HEK293T (cell line): Measurements from ENCODE around the gene ZCCHC7.

Source experiments
- ARNT ChIP-seq: fragments of 450-650 bp; IDR thresholded peaks from 2 replicates; pipeline ENCODE4 v1.6.1; 2017; ENCODE audit warnings: mild to moderate bottlenecking
- FOXM1 ChIP-seq: fragments of 450-650 bp; IDR thresholded peaks from 2 replicates; pipeline ENCODE4 v1.6.1; 2017; ENCODE audit warnings: mild to moderate bottlenecking, borderline replicate concordance
- NFRKB ChIP-seq: fragments of 450-650 bp; IDR thresholded peaks from 2 replicates; pipeline ENCODE4 v1.6.1; 2016; ENCODE audit warnings: mild to moderate bottlenecking, moderate library complexity
- ZNF384 ChIP-seq: fragments of 450-650 bp; IDR thresholded peaks from 2 replicates; pipeline ENCODE4 v1.6.1; 2016

DNA sequence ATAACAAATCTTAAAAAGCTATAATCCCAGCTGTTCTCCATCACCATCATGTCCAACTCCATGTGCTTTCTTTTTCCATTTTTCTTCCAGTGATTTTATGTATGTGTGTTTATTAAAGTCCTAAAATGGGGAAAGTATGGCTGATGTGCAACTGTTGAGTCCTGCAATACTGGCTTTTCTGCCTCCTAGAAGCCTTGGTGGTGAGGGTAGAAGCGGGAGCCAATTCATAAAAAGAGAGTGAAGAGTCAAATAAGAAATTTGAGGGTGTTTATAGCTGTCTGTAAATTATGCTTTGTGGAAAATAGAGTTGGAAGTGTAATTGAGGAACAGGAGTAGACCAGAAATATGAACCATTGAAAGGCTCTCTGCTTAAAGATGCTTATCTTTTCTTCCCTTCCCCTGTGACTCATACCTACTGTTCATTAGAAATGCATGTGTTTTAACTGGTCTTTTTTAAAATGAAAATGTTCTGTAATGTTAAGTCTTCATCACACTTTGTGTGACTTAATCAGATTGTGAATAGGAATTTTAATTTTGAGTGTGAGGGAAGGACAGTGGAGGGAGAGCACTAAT lies 80.1 kb downstream of the ZCCHC7 start:
- TF ChIP-seq ARNT (no peak), NFRKB (no peak), ZNF384 (no peak), FOXM1 (no peak)
